Measurements from ENCODE around the gene ZNF385B.

DNA sequence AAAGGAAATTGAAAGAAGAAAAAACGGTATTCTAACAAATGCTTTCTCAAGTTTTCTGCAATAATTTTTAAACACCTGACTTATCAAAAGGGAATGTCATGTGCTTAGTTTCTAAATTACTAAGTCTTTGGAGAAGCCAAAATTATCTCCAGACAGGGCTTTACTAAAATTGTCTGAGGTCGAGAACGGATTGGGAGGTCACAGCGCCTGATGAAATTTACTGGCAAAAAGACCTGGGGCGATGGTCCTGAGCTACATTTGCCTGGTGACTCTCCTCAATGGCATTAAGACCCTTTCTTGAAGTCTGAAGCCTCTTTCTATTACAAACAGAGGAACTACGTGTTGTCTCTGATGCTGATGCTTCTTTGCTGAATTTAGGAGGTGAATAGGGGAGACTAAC, 305.0 kb downstream of the ZNF385B start:
- TF ChIP-seq TCF12 (IDR thresholded peaks at IDR 0.05; ENCODE audit: low read depth) (no peak), EP300 (IDR thresholded peaks at IDR 0.05; ENCODE audit: borderline replicate concordance) (no peak), YY1 (IDR thresholded peaks at IDR 0.05; ENCODE audit: low read depth) (no peak), EGR1 (IDR thresholded peaks at IDR 0.05) (no peak), CREB1 (IDR thresholded peaks at IDR 0.05; ENCODE audit: low read depth) (no peak), TAF1 (IDR thresholded peaks at IDR 0.05; ENCODE audit: low read depth) (no peak)
- TF ChIP-seq, protein P1, sequence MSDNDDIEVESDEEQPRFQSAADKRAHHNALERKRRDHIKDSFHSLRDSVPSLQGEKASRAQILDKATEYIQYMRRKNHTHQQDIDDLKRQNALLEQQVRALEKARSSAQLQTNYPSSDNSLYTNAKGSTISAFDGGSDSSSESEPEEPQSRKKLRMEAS (IDR thresholded peaks at IDR 0.05), result no peak

All from Ishikawa (cell line).